HEK293T (cell line): ENCODE results near the gene TSC2.
"Not testable (repeated sequence)": the region's sequence is repeated elsewhere in the genome, so short reads cannot be mapped to it uniquely, and the experiment has no call there.

Source experiments
- BHLHE40 ChIP-seq: fragments of 450-650 bp; IDR thresholded peaks from 2 replicates; pipeline ENCODE4 v1.6.1; 2016; ENCODE audit warnings: mild to moderate bottlenecking, moderate library complexity, borderline replicate concordance
- SP1 ChIP-seq: fragments of 450-650 bp; IDR thresholded peaks from 2 replicates; pipeline ENCODE4 v1.6.1; 2017

DNA sequence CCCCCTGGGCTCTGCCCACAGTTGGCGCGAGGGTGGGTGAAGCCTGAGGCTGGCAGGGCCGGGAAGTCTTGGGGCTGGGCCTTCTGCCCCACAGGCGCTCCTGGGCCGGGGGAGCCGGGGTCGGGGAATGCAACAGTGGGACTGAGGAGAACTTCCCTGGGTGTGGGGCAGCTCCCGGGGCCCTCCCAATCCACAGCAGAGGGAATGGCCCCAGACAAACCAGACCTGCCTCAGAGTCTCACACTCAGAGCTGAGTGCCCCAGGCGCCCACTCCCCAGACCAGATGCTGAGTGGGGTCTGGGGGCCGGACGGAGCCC is 76.5 kb downstream of the TSC2 start:
- TF ChIP-seq SP1, BHLHE40: not testable (repeated sequence)
